CD4-positive, CD25-positive, alpha-beta regulatory T cell (primary cell): ENCODE data around the gene FAM117A. TPM values are rescaled to one million over a fixed set of nuclear protein-coding genes. Genes with fewer than 3 reads are reported as not detected.
"Not testable (repeated sequence)": the region's sequence is repeated elsewhere in the genome, so short reads cannot be mapped to it uniquely, and the experiment has no call there.

ENCODE experiments used
- ATAC-seq, 2 donors: fragments of 150-1000 bp; cut with Tn5 transposase; one replicate each; pipeline ENCODE4 v1.10.0; 2021; ENCODE audit warnings: low read depth in 2 of 2, moderate number of reproducible peaks in 2 of 2, moderate library complexity in 1 of 2
- DNase-seq, 3 donors: peaks; one replicate each; pipeline versions ENCODE4 v3.0.0 to v3.0.0-alpha.2; 2012 to 2022; ENCODE audit warnings: mixed read lengths in 1 of 3
- H3K27ac ChIP-seq: one replicate; pipeline ENCODE4 v1.7.0; 2013; ENCODE audit warnings: mild to moderate bottlenecking, low read length; ENCODE audit not compliant: insufficient read depth, poor library complexity, severe bottlenecking
- H3K27me3 ChIP-seq: one replicate; pipeline ENCODE4 v1.7.0; 2013; ENCODE audit warnings: low read length; ENCODE audit not compliant: control insufficient read depth, insufficient read depth
- H3K36me3 ChIP-seq: one replicate; pipeline ENCODE4 v1.7.0; 2013; ENCODE audit warnings: mild to moderate bottlenecking, low read length, moderate library complexity; ENCODE audit not compliant: control insufficient read depth, insufficient read depth
- H3K4me1 ChIP-seq: 2 replicates; pipeline ENCODE4 v1.7.0; 2013; ENCODE audit warnings: mild to moderate bottlenecking, low read length; ENCODE audit not compliant: insufficient read depth, control insufficient read depth, poor library complexity, severe bottlenecking
- H3K4me3 ChIP-seq: one replicate; pipeline ENCODE4 v1.7.0; 2013; ENCODE audit warnings: low read depth, mild to moderate bottlenecking, low read length, moderate library complexity
- H3K9me3 ChIP-seq, 2 experiments: 1 replicate in 1 of 2; 2 replicates in 1 of 2; pipeline ENCODE4 v1.7.0; 2013; ENCODE audit warnings: low read length in 2 of 2, mild to moderate bottlenecking in 1 of 2, moderate library complexity in 1 of 2; ENCODE audit not compliant: control insufficient read depth in 2 of 2
- H3K27ac Mint-ChIP-seq, 3 donors: one replicate each; pipeline ENCODE4 v1.8.0; 2020 to 2022; ENCODE audit warnings: mild to moderate bottlenecking in 3 of 3, mixed read lengths in 3 of 3, moderate library complexity in 2 of 3
- H3K27me3 Mint-ChIP-seq: one replicate; pipeline ENCODE4 v1.8.0; 2022; ENCODE audit warnings: mild to moderate bottlenecking, mixed read lengths
- H3K36me3 Mint-ChIP-seq: one replicate; pipeline ENCODE4 v1.8.0; 2020; ENCODE audit warnings: mixed read lengths
- H3K4me1 Mint-ChIP-seq, 4 donors: one replicate each; pipeline ENCODE4 v1.8.0; 2020 to 2022; ENCODE audit warnings: mixed read lengths in 4 of 4, mild to moderate bottlenecking in 1 of 4
- H3K4me3 Mint-ChIP-seq, 4 donors: one replicate each; pipeline ENCODE4 v1.8.0; 2020 to 2022; ENCODE audit warnings: mild to moderate bottlenecking in 4 of 4, mixed read lengths in 4 of 4, moderate library complexity in 3 of 4
- H3K9me3 Mint-ChIP-seq, 7 donors: one replicate each; pipeline ENCODE4 v1.8.0; 2020 to 2022; ENCODE audit warnings: mixed read lengths in 7 of 7, mild to moderate bottlenecking in 3 of 7, moderate library complexity in 2 of 7
- polyA plus RNA-seq, 4 donors: library from polyadenylated mRNA; unstranded; fragments of 300-500 nt; fragmentation: Illumina TruSeq; gene quantifications; one replicate each; pipeline ENCODE4 v1.2.3, GENCODE V29; 2021
- total RNA-seq: library from RNA; stranded (reverse); gene quantifications from one replicate; pipeline ENCODE4 v1.2.3, GENCODE V29; 2022

FAM117A gene
- total and polyA plus RNA-seq, 5 donors from 2014 or later: 49.0 to 83.3 (median 67.0) TPM

- peak within 1 kb of the TSS; percentile 99 for H3K4me3 ChIP-seq
- peak; percentile 94 to 95 for ATAC-seq
- peaks cover 19% of the 10 kb centered on the region for H3K27me3 Mint-ChIP-seq
These were observed 85.7 kb downstream of the FAM117A start, which contains the start of gene SPOP for GRCh38 chr17:49677933-49678847. SPOP (minus strand) TSS chr17:49678097; CDS start chr17:49622810, 55,287 bp downstream.

GRCh38 chr17:49677134-49677932 is 86.6 kb downstream of the FAM117A start:
- peak; percentile 43 to 45 for ATAC-seq
- peaks cover 33 to 52% (median 46%) of the 10 kb centered on the region in 4 donors for H3K4me1 Mint-ChIP-seq

More at GRCh38 chr17:49677933-49678847, 85.7 kb downstream of the FAM117A start, which contains the start of gene SPOP:
- Histone ChIP-seq H3K4me1 (peaks cover 44% of the 10 kb centered on the region), H3K36me3 (no peaks in the 10 kb centered on the region), H3K27ac (peak within 1 kb of the TSS; percentile 99), H3K9me3 (no peaks in the 10 kb centered on the region), H3K27me3 (no peaks in the 10 kb centered on the region)
- Mint-ChIP-seq H3K9me3 (peaks cover 0 to 2% (median 0%) of the 10 kb centered on the region in 7 donors), H3K4me3 (peak within 1 kb of the TSS; percentile 92 to 98 (median 95)), H3K27ac (peak within 1 kb of the TSS; percentile 94 to 99 (median 97)), H3K36me3 (peaks cover 8% of the 10 kb centered on the region), H3K4me1 (peaks cover 33 to 47% (median 41%) of the 10 kb centered on the region in 4 donors)
- DNase-seq: peak; percentile 98 to 100 (median 99)

GRCh38 chr17:49676276-49676868 is 87.6 kb downstream of the FAM117A start:
- DNase-seq (peak; percentile 30 to 83 (median 72)), ATAC-seq (peak in 1 of 2 donors; percentile 12)
- H3K4me3 Mint-ChIP-seq: peak overlapping the region; percentile 92 to 98 (median 95)
- Histone ChIP-seq H3K27ac (peak overlapping the region; percentile 99), H3K4me1 (peaks cover 48% of the 10 kb centered on the region), H3K9me3 (no peaks in the 10 kb centered on the region), H3K4me3 (peak overlapping the region; percentile 99), H3K36me3 (no peaks in the 10 kb centered on the region), H3K27me3 (no peaks in the 10 kb centered on the region)
- peaks cover 11% of the 10 kb centered on the region for H3K27me3 Mint-ChIP-seq
- peaks cover 0 to 2% (median 0%) of the 10 kb centered on the region in 7 donors for H3K9me3 Mint-ChIP-seq
- peaks cover 33 to 62% (median 53%) of the 10 kb centered on the region in 4 donors for H3K4me1 Mint-ChIP-seq
- peak overlapping the region; percentile 33 to 99 (median 97) for H3K27ac Mint-ChIP-seq
- H3K36me3 Mint-ChIP-seq: peaks cover 8% of the 10 kb centered on the region

More at GRCh38 chr17:49677134-49677932, 86.6 kb downstream of the FAM117A start:
- Mint-ChIP-seq H3K27ac (peak overlapping the region; percentile 94 to 99 (median 97)), H3K27me3 (peaks cover 15% of the 10 kb centered on the region), H3K36me3 (peaks cover 8% of the 10 kb centered on the region), H3K9me3 (peaks cover 0 to 2% (median 0%) of the 10 kb centered on the region in 7 donors), H3K4me3 (peak overlapping the region; percentile 92 to 98 (median 95))
- Histone ChIP-seq H3K9me3 (no peaks in the 10 kb centered on the region), H3K27me3 (no peaks in the 10 kb centered on the region), H3K4me1 (peaks cover 46% of the 10 kb centered on the region), H3K4me3 (peak overlapping the region; percentile 99), H3K36me3 (no peaks in the 10 kb centered on the region), H3K27ac (peak overlapping the region; percentile 99)
- DNase-seq: peak; percentile 93 to 94 (median 94)

- H3K36me3 ChIP-seq: no peaks in the 10 kb centered on the region
- ATAC-seq: no peak
- no peaks in the 10 kb centered on the region for H3K27me3 ChIP-seq
- no peak for DNase-seq
- Mint-ChIP-seq H3K9me3 (peaks cover 0 to 2% (median 0%) of the 10 kb centered on the region in 7 donors), H3K27me3 (peaks cover 11% of the 10 kb centered on the region), H3K4me1 (peaks cover 44 to 79% (median 69%) of the 10 kb centered on the region in 4 donors), H3K4me3 (peak overlapping the region in 3 of 4 donors; percentile 2 to 81 (median 49)), H3K36me3 (peaks cover 8% of the 10 kb centered on the region), H3K27ac (peak overlapping the region; percentile 12 to 97 (median 75))
- peaks cover 62% of the 10 kb centered on the region for H3K4me1 ChIP-seq
- no peak overlapping the region for H3K27ac ChIP-seq
- H3K4me3 ChIP-seq: peak overlapping the region; percentile 19
- H3K9me3 ChIP-seq: no peaks in the 10 kb centered on the region
These were observed 89.4 kb downstream of the FAM117A start for GRCh38 chr17:49674507-49674906.

- H3K27ac Mint-ChIP-seq: peak overlapping the region in 2 of 3 donors; percentile 27 to 60
- H3K4me1 Mint-ChIP-seq: peaks cover 44 to 79% (median 69%) of the 10 kb centered on the region in 4 donors
- H3K27me3 ChIP-seq, H3K9me3 Mint-ChIP-seq, ATAC-seq, H3K9me3 ChIP-seq, H3K27ac ChIP-seq, H3K36me3 Mint-ChIP-seq, H3K36me3 ChIP-seq, DNase-seq: not testable (repeated sequence)
- H3K4me3 Mint-ChIP-seq: peak overlapping the region in 3 of 4 donors; percentile 24 to 81 (median 51)
- H3K4me3 ChIP-seq: peak overlapping the region; percentile 37
- peaks cover 11% of the 10 kb centered on the region for H3K27me3 Mint-ChIP-seq
- peaks cover 62% of the 10 kb centered on the region for H3K4me1 ChIP-seq
These were observed 90.3 kb downstream of the FAM117A start for GRCh38 chr17:49673679-49674078.

GRCh38 chr17:49670641-49671040 is 93.3 kb downstream of the FAM117A start:
- Histone ChIP-seq H3K27me3 (no peaks in the 10 kb centered on the region), H3K9me3 (no peaks in the 10 kb centered on the region), H3K27ac (peak overlapping the region; percentile 9), H3K36me3 (no peaks in the 10 kb centered on the region), H3K4me3 (peak overlapping the region; percentile 4), H3K4me1 (peaks cover 48% of the 10 kb centered on the region)
- Mint-ChIP-seq H3K4me1 (peaks cover 32 to 73% (median 61%) of the 10 kb centered on the region in 4 donors), H3K27ac (peak overlapping the region; percentile 35 to 69 (median 38)), H3K36me3 (peaks cover 11% of the 10 kb centered on the region), H3K4me3 (peak overlapping the region in 1 of 4 donors; percentile 53), H3K27me3 (no peaks in the 10 kb centered on the region), H3K9me3 (no peaks in the 10 kb centered on the region)
- no peak for ATAC-seq
- no peak for DNase-seq

GRCh38 chr17:49670002-49670401 is 93.9 kb downstream of the FAM117A start:
- Mint-ChIP-seq H3K4me3 (peak overlapping the region in 1 of 4 donors; percentile 11), H3K9me3 (no peaks in the 10 kb centered on the region), H3K27ac (peak overlapping the region in 2 of 3 donors; percentile 15 to 30), H3K4me1 (peaks cover 27 to 69% (median 55%) of the 10 kb centered on the region in 4 donors), H3K27me3 (no peaks in the 10 kb centered on the region), H3K36me3 (peaks cover 7% of the 10 kb centered on the region)
- ATAC-seq: no peak
- Histone ChIP-seq H3K4me3 (peak overlapping the region; percentile 4), H3K9me3 (no peaks in the 10 kb centered on the region), H3K4me1 (peaks cover 41% of the 10 kb centered on the region), H3K36me3 (no peaks in the 10 kb centered on the region), H3K27me3 (no peaks in the 10 kb centered on the region), H3K27ac (peak overlapping the region; percentile 9)
- no peak for DNase-seq
